ENCODE results near the gene KRTAP13-3.
A peak's percentile ranks its signal among the peaks of the same experiment; 100 is the strongest.

The KRTAP13-3 gene

GRCh38 chr21:30434033-30434631 is 8.4 kb upstream of the KRTAP13-3 start:
- Histone ChIP-seq H3K4me1 (ENCODE audit: insufficient read depth, low read length, severe bottlenecking) (no peaks in the 10 kb centered on the region), H3K27me3 (ENCODE audit: insufficient read depth, low read length) (no peaks in the 10 kb centered on the region), H3K4me3 (ENCODE audit: low read depth, low read length, poor library complexity, severe bottlenecking) (no peak overlapping the region), H3K9me2 (ENCODE audit: low read depth, low read length) (no peaks in the 10 kb centered on the region), H3K79me2 (ENCODE audit: insufficient read depth, low read length) (no peaks in the 10 kb centered on the region), H3K27ac (ENCODE audit: low read depth, low read length, poor library complexity, severe bottlenecking) (no peak overlapping the region), H3K9ac (ENCODE audit: low read length) (no peak overlapping the region), H2AFZ (ENCODE audit: low read length) (no peak overlapping the region), H3F3A (ENCODE audit: insufficient read depth, low read length) (no peaks in the 10 kb centered on the region), H4K20me1 (ENCODE audit: insufficient read depth, low read length) (no peaks in the 10 kb centered on the region), H3K9me3 (ENCODE audit: low read length) (no peaks in the 10 kb centered on the region), H3K36me3 (ENCODE audit: insufficient read depth, low read length) (no peaks in the 10 kb centered on the region), H3K4me2 (ENCODE audit: low read length) (no peak overlapping the region)
- TF ChIP-seq EZH2 (IDR thresholded peaks at IDR 0.05; ENCODE audit: borderline replicate concordance, low read length) (no peak), CTCF (IDR thresholded peaks at IDR 0.05; ENCODE audit: low read length) (peak; percentile 65)

GRCh38 chr21:30430170-30430655 is 4.5 kb upstream of the KRTAP13-3 start, which contains the start of gene KRTAP13-4:
Gene KRTAP13-4, plus strand, starts transcription at chr21:30430220. Its CDS starts 56 bp downstream, at chr21:30430276.
- H3K9me2 ChIP-seq (ENCODE audit: low read depth, low read length): no peaks in the 10 kb centered on the region
- H2AFZ ChIP-seq (ENCODE audit: low read length): no peak within 1 kb of the TSS
- H3K27ac ChIP-seq (ENCODE audit: low read depth, low read length, poor library complexity, severe bottlenecking): no peak within 1 kb of the TSS
- no peak within 1 kb of the TSS for H3K4me3 ChIP-seq (ENCODE audit: low read depth, low read length, poor library complexity, severe bottlenecking)
- no peak for TF ChIP-seq CTCF (IDR thresholded peaks at IDR 0.05; ENCODE audit: low read length)
- TF ChIP-seq EZH2 (IDR thresholded peaks at IDR 0.05; ENCODE audit: borderline replicate concordance, low read length): no peak
- no peaks in the 10 kb centered on the region for H3K9me3 ChIP-seq (ENCODE audit: low read length)
- no peaks in the 10 kb centered on the region for H3F3A ChIP-seq (ENCODE audit: insufficient read depth, low read length)
- H3K9ac ChIP-seq (ENCODE audit: low read length): no peak within 1 kb of the TSS
- no peaks in the 10 kb centered on the region for H3K27me3 ChIP-seq (ENCODE audit: insufficient read depth, low read length)
- no peaks in the 10 kb centered on the region for H3K4me1 ChIP-seq (ENCODE audit: insufficient read depth, low read length, severe bottlenecking)
- no peaks in the 10 kb centered on the region for H3K79me2 ChIP-seq (ENCODE audit: insufficient read depth, low read length)
- no peaks in the 10 kb centered on the region for H4K20me1 ChIP-seq (ENCODE audit: insufficient read depth, low read length)
- no peaks in the 10 kb centered on the region for H3K36me3 ChIP-seq (ENCODE audit: insufficient read depth, low read length)
- no peak within 1 kb of the TSS for H3K4me2 ChIP-seq (ENCODE audit: low read length)

- no peak overlapping the region for H3K27ac ChIP-seq (ENCODE audit: low read depth, low read length, poor library complexity, severe bottlenecking)
- no peaks in the 10 kb centered on the region for H3K9me3 ChIP-seq (ENCODE audit: low read length)
- TF ChIP-seq EZH2 (IDR thresholded peaks at IDR 0.05; ENCODE audit: borderline replicate concordance, low read length) (no peak), CTCF (IDR thresholded peaks at IDR 0.05; ENCODE audit: low read length) (no peak)
- no peaks in the 10 kb centered on the region for H3K9me2 ChIP-seq (ENCODE audit: low read depth, low read length)
- H3K36me3 ChIP-seq (ENCODE audit: insufficient read depth, low read length): no peaks in the 10 kb centered on the region
- no peak overlapping the region for H3K4me2 ChIP-seq (ENCODE audit: low read length)
- H3K79me2 ChIP-seq (ENCODE audit: insufficient read depth, low read length): no peaks in the 10 kb centered on the region
- no peaks in the 10 kb centered on the region for H3K27me3 ChIP-seq (ENCODE audit: insufficient read depth, low read length)
- no peak overlapping the region for H2AFZ ChIP-seq (ENCODE audit: low read length)
- no peaks in the 10 kb centered on the region for H4K20me1 ChIP-seq (ENCODE audit: insufficient read depth, low read length)
- H3K4me1 ChIP-seq (ENCODE audit: insufficient read depth, low read length, severe bottlenecking): no peaks in the 10 kb centered on the region
- H3F3A ChIP-seq (ENCODE audit: insufficient read depth, low read length): no peaks in the 10 kb centered on the region
- H3K9ac ChIP-seq (ENCODE audit: low read length): no peak overlapping the region
- H3K4me3 ChIP-seq (ENCODE audit: low read depth, low read length, poor library complexity, severe bottlenecking): no peak overlapping the region
Measured at GRCh38 chr21:30426731-30427130, 1.0 kb upstream of the KRTAP13-3 start.
